MG63 (cell line): ENCODE data around the gene RNU1-4. TPM values are rescaled to one million over a fixed set of nuclear protein-coding genes. Genes with fewer than 3 reads are reported as not detected.
"Not testable (repeated sequence)": the region's sequence is repeated elsewhere in the genome, so short reads cannot be mapped to it uniquely, and the experiment has no call there.

Source experiments
- DNase-seq: peaks from one replicate; pipeline ENCODE4 v3.0.0-alpha.2; 2020
- H3K27me3 ChIP-seq: fragments of 250-450 bp; sonication (Bioruptor Pico); 2 replicates; pipeline ENCODE4 v1.5.1; 2020; ENCODE audit warnings: mild to moderate bottlenecking, moderate library complexity
- H3K36me3 ChIP-seq: fragments of 250-450 bp; sonication (Bioruptor Pico); 2 replicates; pipeline ENCODE4 v1.5.1; 2020; ENCODE audit warnings: mild to moderate bottlenecking, moderate library complexity
- H3K4me3 ChIP-seq: fragments of 250-450 bp; sonication (Bioruptor Pico); 2 replicates; pipeline ENCODE4 v1.5.1; 2020; ENCODE audit warnings: mild to moderate bottlenecking, moderate library complexity
- H3K9me3 ChIP-seq: fragments of 250-450 bp; sonication (Bioruptor Pico); 2 replicates; pipeline ENCODE4 v1.5.1; 2020; ENCODE audit warnings: mild to moderate bottlenecking, moderate library complexity
- total RNA-seq: library from RNA; depleted of rRNA; stranded (reverse); fragments of >200 nt; shearing (Covaris generic); gene quantifications from 2 replicates; pipeline ENCODE4 v1.2.3, GENCODE V29; 2014; ENCODE audit warnings: low replicate concordance

RNU1-4 gene
- total RNA-seq, 1 experiment from 2014 or later, result not detected

DNA sequence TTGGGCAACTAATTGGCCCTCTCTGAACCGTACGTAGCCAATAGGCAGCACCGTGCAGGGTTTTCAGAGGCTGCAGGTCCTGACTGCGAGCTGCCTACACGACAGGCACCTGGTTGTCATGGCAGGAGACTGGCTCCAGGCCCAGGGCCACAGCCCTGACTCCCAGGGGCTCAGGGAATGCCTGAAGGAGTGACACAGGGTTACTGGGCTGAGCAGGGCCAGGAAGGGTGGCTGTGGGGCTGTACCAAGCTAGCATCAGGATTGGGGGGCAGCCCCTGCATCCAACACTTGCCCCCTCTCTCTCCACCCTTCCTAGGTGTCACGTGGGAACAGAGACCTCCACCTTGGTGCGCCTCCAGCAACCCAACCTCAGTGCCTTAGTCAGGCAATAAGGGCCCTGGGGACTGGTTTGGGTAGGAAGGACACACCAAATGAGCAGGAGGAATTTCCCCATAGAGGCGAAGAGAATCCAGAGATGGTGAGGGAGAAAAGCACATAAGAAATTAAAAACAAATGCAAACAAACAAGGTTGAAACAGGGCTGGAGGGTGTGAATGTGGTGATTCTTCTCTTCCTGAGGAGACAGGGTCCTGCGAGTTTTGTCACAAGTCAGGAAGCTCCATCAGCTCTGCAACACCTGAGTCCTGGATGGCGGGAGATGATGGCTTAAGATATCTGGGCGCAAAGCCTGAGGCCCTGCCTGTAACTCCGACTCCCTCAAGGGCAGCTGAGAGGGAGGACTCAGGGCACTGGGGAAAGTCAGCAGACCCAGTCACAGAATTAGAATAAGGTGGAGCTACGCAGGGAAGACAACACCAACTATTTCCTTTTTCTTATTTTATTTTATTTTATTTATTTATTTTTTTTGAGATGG is 19.7 kb upstream of the RNU1-4 start:
- DNase-seq, result no peak
- no peaks in the 10 kb centered on the region for H3K36me3 ChIP-seq
- H3K27me3 ChIP-seq, result no peaks in the 10 kb centered on the region
- H3K4me3 ChIP-seq, result no peak overlapping the region
- no peaks in the 10 kb centered on the region for H3K9me3 ChIP-seq

DNA sequence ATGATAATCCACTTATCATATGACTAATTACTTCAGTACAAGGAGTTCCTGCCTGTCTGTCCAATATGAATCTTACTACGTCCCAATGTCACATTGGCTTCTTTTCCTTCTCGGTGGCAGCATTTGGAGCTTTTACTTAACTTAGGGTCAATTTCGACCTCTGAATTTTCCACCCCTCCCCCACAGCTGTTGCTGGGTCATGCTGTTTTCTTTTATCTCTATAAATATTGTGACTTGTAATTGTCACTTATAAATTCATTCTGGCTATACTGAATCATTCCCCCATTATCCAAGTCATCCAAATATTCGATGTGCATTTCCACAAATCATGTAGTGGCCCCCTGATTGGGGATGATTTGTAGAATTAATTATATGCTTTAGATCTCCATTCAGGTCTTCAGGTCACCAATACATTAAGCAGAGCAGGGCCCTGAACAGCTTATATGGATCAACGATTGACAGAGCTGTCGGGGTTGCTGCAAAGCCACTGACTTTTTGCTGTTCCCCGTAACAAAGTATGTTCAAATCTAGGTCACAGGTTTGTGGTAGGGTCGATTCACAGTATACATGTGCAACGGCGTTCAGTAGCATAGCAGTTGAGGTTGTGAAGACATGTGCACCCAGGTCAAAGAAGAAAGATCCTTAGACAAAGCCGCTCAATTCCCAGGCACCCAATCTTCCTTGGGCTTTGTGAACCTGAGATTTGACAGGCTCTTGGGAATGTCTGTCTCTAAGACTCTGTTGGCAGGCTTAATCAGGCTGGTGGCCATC is 18.3 kb upstream of the RNU1-4 start:
- H3K27me3 ChIP-seq, result no peaks in the 10 kb centered on the region
- no peak overlapping the region for H3K4me3 ChIP-seq
- no peaks in the 10 kb centered on the region for H3K36me3 ChIP-seq
- no peaks in the 10 kb centered on the region for H3K9me3 ChIP-seq
- DNase-seq, result no peak

DNA sequence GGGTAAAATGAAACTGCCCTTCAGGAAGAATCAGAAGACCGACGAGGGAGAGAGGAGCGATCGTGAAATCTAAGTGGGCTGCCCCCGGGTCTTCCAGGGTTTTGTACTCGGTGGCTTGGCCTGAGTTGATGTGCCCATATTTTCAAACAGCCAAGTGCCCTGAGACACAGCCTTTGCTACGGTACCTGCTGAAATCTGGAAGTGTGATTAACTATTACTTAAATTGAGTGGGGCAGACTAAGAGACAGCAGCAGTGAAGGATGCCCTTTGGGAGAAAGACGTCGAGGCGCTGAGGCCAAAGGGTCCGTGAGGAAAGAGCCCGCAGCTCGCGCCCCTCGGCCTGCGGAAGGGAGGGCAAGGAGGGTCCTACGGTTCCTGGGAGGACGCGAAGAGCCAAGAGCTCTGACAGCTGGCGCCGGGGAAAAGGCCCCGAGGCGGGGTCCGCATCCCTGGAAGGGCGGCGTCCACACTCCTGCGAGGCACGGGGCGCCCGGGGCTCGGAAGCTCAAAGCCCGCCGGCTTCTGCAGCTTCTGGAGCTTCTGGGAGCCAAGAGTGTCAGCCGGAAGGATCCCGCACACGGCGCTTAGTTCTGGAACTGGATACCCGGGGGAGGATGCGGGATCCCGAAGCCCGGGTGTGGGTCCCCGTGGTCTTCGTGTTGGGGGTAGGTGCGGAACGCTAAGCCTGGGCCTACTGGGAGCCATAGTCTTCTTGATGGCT is 15.4 kb upstream of the RNU1-4 start:
- Histone ChIP-seq H3K9me3 (no peaks in the 10 kb centered on the region), H3K4me3 (no peak overlapping the region), H3K27me3 (no peaks in the 10 kb centered on the region), H3K36me3 (no peaks in the 10 kb centered on the region)
- DNase-seq, result no peak

DNA sequence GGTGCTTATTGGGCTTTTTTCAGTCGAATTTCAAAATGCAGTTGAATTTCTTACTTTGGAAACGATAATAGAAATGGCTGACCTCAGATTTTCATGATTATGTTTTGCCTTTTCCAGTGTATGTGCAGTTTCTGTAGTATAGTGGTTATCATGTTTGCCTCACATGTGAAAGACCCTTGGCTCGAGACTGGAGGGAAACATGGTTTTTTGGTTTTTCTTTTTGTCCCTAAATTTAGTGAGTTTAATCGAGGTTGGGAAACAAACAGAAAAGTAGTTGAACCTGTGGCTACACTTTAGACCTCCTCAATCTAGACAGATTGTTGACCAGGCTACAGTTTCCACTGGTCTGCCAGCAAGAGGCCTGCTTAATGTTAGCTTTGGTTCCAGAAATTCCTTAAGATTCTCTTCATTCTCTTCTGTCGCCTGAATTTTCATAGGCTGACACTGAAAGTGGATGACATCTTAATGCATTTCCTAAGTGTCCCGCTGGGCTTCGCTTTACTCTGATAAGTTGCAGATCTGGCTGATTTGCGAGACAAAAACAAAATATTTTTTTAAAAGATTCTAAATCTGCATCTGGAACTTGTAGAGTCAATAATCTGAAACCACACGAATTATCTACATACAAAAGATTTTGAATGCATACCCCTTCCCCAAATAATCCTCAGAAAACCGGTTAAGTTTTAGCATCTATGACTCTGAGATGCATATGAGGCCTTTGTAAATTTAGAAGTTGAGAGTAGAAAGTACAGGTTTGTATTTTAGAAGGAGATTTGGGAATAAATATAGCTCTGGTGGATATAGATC is 14.7 kb upstream of the RNU1-4 start:
- H3K4me3 ChIP-seq, H3K27me3 ChIP-seq, H3K9me3 ChIP-seq, H3K36me3 ChIP-seq, DNase-seq: not testable (repeated sequence)

DNA sequence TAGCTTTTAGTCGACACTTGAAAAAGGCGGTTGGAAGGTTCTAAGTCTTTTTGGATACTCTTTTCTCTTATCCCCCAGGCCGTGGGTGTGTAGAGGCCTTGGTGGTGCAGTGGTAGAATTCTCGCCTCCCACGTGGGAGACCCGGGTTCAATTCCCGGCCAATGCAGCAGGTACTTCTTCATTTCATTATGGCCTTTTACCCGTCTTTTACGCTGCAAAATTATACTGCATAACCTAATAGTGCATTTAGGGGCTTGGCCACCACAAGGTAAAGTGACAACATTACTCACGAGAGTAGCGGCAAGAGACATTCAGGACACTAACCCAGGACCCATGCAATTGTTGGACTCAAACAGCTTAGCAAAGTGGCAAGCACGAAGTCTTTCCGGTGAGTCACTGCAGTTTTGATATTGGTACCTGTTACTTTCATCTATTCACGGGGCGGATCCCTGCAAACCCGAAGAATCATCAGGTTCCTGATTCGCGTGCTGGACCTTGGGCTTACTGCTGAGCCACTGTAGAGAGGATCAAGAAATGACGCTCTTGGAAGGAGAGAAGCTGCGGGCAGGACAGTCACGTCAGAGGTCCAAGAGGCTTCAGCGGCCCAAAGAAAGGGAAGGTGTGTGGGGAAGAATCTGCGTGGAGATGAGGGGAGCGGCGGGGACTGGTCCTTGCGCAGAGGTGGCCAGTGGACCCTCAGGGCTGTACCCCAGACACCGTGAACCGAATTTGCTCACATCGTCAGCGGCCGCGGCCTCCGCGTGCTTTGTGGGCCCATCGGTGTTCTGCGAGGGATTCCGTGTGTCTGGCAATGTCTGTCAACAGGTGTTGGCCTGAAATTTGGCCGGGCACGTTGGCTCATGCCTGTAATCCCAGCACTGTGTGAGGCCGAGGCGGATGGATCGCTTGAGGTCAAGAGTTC is 12.9 kb upstream of the RNU1-4 start:
- H3K4me3 ChIP-seq, result no peak overlapping the region
- H3K27me3 ChIP-seq, result no peaks in the 10 kb centered on the region
- H3K9me3 ChIP-seq, result no peaks in the 10 kb centered on the region
- peak; percentile 61 for DNase-seq
- H3K36me3 ChIP-seq, result no peaks in the 10 kb centered on the region

DNA sequence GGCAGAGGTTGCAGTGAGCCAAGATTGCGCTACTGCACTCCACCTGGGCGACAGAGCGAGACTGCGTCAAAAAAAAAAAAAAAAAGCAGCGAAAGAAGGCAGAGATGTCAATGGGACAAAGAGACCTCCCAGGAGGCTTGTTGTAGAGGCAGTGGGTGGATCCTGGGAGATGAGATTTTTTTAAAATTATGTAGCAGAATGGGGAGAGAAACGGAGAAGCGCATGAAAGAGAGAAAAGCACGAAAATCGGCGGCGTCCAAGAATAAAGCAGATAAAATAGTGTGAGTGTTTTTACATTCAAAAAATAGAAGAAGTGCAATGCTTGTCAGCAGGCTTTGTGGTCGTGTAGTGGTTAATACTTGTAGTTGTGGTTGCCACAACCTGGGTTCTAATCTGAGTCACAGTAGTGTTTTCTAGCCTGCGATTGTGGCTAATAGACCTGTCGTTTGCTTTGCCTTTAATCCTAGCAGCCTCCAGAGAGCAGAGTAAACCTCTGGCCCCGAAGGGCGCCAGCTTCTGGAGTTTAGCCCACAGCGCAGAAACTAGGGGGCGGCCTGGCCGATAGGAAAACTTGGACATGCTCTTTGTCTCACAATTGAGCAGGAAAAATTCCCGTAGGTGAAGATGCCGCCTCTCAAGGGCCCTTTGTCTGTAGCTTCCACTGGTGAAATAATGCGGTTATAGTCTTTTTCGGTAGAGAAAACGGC is 11.9 kb upstream of the RNU1-4 start:
- DNase-seq, H3K36me3 ChIP-seq, H3K4me3 ChIP-seq, H3K9me3 ChIP-seq, H3K27me3 ChIP-seq: not testable (repeated sequence)

DNA sequence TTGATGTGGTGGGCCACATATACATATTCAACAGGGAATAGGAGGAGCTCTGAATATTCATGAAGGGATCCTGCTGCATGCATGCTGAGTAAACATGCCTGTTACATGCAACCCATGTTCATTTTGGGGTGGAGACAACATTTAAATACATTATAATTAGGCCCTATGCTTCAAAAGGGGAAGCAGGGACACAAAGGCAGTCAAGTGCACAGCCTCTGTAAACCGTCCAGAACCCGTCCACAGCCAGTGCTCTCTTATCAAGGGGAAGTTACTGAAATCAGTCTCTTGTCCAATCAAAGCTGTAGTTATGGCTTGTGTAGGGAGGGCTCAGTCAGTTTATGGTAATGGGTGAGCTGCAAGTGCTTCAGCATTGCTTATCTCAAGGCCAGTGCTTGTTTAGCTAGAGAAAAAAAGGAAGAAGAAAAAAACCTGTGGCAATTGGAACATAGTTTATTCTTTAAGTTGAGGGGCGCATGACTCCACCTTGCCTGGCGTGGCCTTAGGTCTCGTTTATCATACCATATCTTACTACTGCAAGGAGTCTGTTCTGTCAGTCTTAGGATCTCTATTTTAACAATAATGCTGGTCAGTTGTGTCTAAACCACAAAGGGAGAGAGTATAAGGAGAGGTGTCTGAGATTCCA is 7.9 kb upstream of the RNU1-4 start:
- H3K4me3 ChIP-seq, H3K9me3 ChIP-seq, H3K27me3 ChIP-seq, H3K36me3 ChIP-seq, DNase-seq: not testable (repeated sequence)

DNA sequence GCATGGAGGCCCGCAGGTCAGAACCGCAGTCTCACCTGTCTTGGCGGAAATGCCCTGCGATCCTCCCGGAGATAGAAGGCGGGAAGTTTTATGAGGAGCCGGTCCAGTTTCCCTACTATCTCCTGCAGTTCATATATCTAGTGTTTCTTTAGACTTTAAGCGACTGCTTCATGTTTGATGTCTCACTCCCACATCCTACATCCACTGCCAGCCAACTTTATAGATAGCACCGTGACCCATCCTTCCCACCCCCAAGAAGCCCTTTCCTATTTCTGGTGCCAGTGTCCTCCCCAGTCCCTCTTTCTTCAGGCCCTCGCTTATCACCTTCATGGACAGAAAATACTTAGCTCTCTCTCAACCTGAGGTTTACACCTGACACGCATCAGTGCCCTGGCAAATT is 914 bp downstream of the RNU1-4 start:
- DNase-seq, H3K4me3 ChIP-seq, H3K27me3 ChIP-seq, H3K9me3 ChIP-seq, H3K36me3 ChIP-seq: not testable (repeated sequence)

DNA sequence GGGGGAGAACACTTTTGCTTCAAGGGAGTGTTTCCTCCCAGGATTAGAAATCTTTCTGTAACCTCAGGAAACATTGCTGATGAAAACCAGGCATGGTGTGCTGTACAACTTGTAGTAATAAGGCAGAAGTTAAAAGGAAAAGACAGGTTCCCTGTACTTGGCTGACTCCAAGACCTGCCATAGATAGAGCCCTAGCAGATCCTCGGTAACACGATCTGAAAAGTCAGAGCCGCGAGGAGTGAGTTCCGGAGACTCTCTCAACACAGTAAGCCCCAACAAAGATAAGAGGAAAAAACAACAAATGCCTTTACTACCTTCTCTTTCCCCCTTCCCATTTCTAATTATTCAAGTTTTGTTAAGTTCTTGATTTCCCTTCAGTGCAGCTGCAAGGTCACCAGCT is 7.3 kb downstream of the RNU1-4 start:
- H3K27me3 ChIP-seq, H3K4me3 ChIP-seq, H3K9me3 ChIP-seq, DNase-seq, H3K36me3 ChIP-seq: not testable (repeated sequence)

DNA sequence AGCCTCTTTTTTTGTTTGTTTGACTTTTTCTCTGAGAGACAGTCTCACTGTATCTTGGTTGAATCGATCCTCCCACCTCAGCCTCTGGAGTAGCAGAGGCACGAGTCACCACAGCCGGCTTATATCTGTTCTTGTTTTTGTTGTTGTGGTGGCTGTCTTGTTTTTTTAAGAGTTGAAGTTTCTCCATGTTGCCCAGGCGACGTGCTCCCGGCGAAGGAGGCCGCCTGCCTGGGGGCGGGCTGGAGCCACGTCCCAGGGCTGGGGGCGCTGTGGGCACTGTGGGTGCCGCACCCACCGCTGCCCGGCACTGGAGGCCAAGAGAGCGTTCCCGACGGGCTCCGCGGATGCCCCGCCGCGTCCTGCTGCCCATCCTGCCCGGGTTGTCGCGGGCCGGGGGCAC is 8.4 kb downstream of the RNU1-4 start:
- not testable (repeated sequence) for H3K4me3 ChIP-seq, H3K9me3 ChIP-seq, H3K27me3 ChIP-seq, H3K36me3 ChIP-seq
- peak; percentile 37 for DNase-seq

DNA sequence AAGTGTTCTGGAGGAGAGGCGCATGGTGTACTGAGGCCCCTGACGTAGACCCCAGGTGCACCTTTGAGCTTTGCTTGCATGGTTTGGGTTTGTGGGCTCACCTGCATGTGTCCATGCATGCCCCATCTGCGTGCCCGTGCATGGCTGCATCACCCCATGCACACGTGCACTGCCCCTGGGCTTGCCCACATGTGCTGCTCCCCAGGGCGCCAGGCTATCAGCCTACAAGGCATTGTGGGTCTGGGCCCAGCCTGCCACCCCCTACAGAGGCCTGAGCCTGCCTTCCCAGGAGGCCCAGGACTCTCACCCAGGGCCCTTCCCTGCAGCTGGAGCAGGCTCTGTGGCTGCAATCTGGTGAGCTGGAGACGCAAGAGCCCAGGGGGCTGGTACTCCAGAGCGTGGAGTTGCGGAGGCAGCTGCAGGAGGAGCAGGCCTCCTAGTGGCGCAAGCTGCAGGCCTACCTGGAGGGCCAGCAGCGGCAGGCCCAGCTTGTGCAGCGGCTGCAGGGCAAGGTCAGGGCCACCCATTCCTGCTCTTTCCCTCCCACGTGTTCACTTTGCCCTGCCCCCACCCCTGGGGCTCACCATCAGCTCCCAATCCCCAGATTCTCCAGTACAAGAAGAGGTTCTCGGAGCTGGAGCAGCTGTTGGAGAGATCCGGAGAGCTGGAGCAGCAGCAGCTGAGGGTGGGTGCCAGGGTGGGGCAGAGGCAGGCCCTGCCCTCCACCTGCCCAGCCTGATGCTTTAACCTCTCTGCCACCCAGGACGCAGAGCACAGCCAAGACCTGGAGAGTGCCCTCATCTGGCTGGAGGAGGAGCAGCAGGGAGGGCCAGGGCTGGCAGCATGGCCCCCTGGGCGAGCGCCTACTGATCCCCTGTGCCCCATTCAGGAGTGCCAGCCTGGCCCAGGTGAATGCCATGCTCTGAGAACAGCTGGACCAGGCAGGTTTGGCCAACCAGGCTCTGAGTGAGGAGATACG is 9.9 kb downstream of the RNU1-4 start:
- not testable (repeated sequence) for DNase-seq, H3K4me3 ChIP-seq, H3K9me3 ChIP-seq, H3K27me3 ChIP-seq, H3K36me3 ChIP-seq

DNA sequence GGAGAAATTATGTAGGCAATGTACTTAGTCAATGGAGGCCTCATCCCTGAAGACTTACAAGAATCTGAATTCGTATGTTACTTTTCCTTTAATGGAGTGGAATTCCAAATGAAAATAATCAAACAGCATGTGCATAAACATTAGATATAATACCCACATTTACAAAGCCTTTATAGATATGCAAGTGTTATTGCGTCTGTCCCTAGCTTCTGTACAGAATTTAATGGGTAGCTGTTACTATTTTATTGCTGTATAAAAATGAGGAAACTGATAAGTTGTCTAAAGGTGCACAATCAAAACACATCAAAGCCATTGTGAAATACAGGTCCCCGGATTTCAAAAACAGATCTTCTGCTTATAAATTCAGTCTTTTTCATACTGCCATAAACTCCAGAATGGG is 12.5 kb downstream of the RNU1-4 start:
- H3K9me3 ChIP-seq, H3K36me3 ChIP-seq, H3K4me3 ChIP-seq, DNase-seq, H3K27me3 ChIP-seq: not testable (repeated sequence)

DNA sequence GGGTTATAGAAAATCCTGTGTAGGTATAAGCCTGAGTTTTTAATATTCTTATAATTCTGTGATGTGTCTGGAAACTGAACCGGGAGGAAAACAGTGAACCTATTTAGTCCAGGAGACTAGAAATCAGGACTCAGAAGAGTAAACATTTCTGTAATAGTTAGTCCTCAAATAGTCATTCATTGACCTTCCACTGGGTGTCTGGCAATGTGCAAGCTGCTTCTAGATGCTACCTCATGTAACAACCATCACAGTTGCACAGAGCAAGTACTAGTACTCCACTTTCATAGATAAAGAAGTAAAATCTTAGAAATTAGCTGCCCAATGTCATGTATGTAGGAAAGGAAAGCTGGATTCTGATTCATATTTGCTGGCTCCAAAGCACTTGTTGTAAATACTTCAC is 15.1 kb downstream of the RNU1-4 start:
- not testable (repeated sequence) for H3K27me3 ChIP-seq, DNase-seq, H3K9me3 ChIP-seq, H3K36me3 ChIP-seq, H3K4me3 ChIP-seq

DNA sequence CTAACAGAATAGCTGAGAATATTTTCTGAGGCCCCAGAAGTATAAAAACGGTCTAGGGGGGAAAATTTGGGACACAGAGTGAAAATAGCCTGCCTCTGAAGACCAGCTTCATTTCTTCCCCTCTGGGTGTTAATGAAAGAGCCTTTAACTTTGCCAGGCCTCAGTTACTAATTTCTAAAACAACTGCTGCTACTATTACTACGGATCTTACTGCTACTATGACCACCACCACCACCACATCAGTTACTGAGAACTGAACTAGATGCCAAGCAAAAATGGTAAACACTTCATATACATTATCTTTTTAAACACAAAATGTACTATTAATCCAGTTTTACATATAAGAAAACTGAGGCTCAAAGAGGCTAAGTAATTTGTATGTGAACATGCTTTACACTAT is 15.6 kb downstream of the RNU1-4 start:
- H3K4me3 ChIP-seq, H3K36me3 ChIP-seq, H3K9me3 ChIP-seq, H3K27me3 ChIP-seq, DNase-seq: not testable (repeated sequence)
